HEK293T (cell line): Measurements from ENCODE around the gene ASTN2.

Source experiments
- ARNT ChIP-seq: fragments of 450-650 bp; IDR thresholded peaks from 2 replicates; pipeline ENCODE4 v1.6.1; 2017; ENCODE audit warnings: mild to moderate bottlenecking
- BHLHE40 ChIP-seq: fragments of 450-650 bp; IDR thresholded peaks from 2 replicates; pipeline ENCODE4 v1.6.1; 2016; ENCODE audit warnings: mild to moderate bottlenecking, moderate library complexity, borderline replicate concordance
- CTBP1 ChIP-seq: fragments of 450-650 bp; IDR thresholded peaks from 2 replicates; pipeline ENCODE4 v1.6.1; 2016; ENCODE audit warnings: borderline replicate concordance
- ELF4 ChIP-seq: fragments of 450-650 bp; IDR thresholded peaks from 2 replicates; pipeline ENCODE4 v1.6.1; 2017; ENCODE audit warnings: antibody characterized with exemption
- FOXA1 ChIP-seq: fragments of 450-650 bp; IDR thresholded peaks from 2 replicates; pipeline ENCODE4 v1.6.1; 2016; ENCODE audit warnings: mild to moderate bottlenecking
- FOXK2 ChIP-seq: fragments of 450-650 bp; IDR thresholded peaks from 2 replicates; pipeline ENCODE4 v1.6.1; 2016; ENCODE audit warnings: mild to moderate bottlenecking
- NFRKB ChIP-seq: fragments of 450-650 bp; IDR thresholded peaks from 2 replicates; pipeline ENCODE4 v1.6.1; 2016; ENCODE audit warnings: mild to moderate bottlenecking, moderate library complexity
- SP1 ChIP-seq: fragments of 450-650 bp; IDR thresholded peaks from 2 replicates; pipeline ENCODE4 v1.6.1; 2017
- SUZ12 ChIP-seq: fragments of 450-650 bp; IDR thresholded peaks from 2 replicates; pipeline ENCODE4 v1.6.1; 2016; ENCODE audit warnings: mild to moderate bottlenecking
- TARDBP ChIP-seq: fragments of 450-650 bp; IDR thresholded peaks from 2 replicates; pipeline ENCODE4 v1.6.1; 2016

DNA sequence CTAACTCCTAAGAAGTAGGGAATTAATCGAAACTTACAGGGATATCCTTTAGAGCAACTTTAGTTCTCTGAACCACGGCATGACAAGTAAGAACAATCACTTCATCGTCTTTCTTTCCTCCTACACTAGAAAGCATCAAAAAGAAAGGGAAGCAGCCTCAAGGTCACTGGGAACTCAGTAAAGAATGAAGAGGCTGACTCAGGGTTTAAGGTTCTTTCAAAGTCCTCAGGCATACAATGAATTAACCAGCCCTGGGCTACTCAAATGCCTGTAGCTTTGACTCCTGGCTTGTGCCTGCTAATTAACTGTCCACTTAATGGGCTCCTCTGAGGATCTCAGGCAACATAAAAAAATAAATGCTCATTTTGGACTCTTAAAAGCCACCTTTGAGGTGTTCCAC lies 625.8 kb downstream of the ASTN2 start:
- TF ChIP-seq TARDBP (no peak), CTBP1 (no peak), FOXA1 (no peak), NFRKB (no peak), ELF4 (no peak), SP1 (no peak), FOXK2 (no peak), ARNT (no peak), BHLHE40 (no peak), SUZ12 (no peak)
